IMR-90 (cell line): ENCODE results near the gene SLF2. TPM values are rescaled to one million over a fixed set of nuclear protein-coding genes. Genes with fewer than 3 reads are reported as not detected.

Source experiments
- ATAC-seq: fragments of 200-7000 bp; cut with Tn5 transposase; 2 replicates; pipeline ENCODE4 v1.9.1; 2020; ENCODE audit warnings: low read depth, mild to moderate bottlenecking, moderate library complexity
- BruUV-seq: library from RNA; stranded (reverse); fragments of 400-500 nt; replicated peaks from 2 replicates; lab custom pipeline; 2021; lab: Mats Ljungman, UMichigan
- CTCF ChIA-PET: fragments of 300-600 bp; formaldehyde crosslinking; extraction: SDS; loops from one replicate; lab custom pipeline; 2021; ENCODE audit warnings: antibody characterized with exemption; lab: Yijun Ruan, JAX
- POLR2A ChIA-PET: fragments of 300-600 bp; sonication (Branson Sonifier 250); formaldehyde crosslinking; loops from one replicate; lab custom pipeline; 2022; ENCODE audit warnings: antibody characterized with exemption; ENCODE audit not compliant: unreplicated experiment; lab: Charles Lee
- DNase-seq: peaks from one replicate; pipeline ENCODE4 v3.0.0; 2013
- H2AFZ ChIP-seq: replicated peaks from 2 replicates; pipeline ENCODE3; 2013; ENCODE audit warnings: low read length, mild to moderate bottlenecking; ENCODE audit not compliant: poor library complexity
- H2AK5ac ChIP-seq: 2 replicates; pipeline ENCODE4 v1.6.1; 2013; ENCODE audit warnings: low read depth, low read length, inconsistent platforms
- H2AK9ac ChIP-seq: replicated peaks from 2 replicates; pipeline ENCODE3; 2013; ENCODE audit warnings: mild to moderate bottlenecking, low read depth, low read length, moderate library complexity; ENCODE audit not compliant: poor library complexity
- H2BK120ac ChIP-seq: 2 replicates; pipeline ENCODE4 v1.6.1; 2013; ENCODE audit warnings: low read depth, low read length, inconsistent platforms
- H2BK15ac ChIP-seq: 3 replicates; pipeline ENCODE4 v1.6.1; 2013; ENCODE audit warnings: low read depth, low read length, inconsistent platforms
- H2BK20ac ChIP-seq: 2 replicates; pipeline ENCODE4 v1.6.1; 2013; ENCODE audit warnings: low read depth, mild to moderate bottlenecking, inconsistent platforms, low read length, moderate library complexity
- H2BK5ac ChIP-seq: 2 replicates; pipeline ENCODE4 v1.6.1; 2013; ENCODE audit warnings: mild to moderate bottlenecking, low read depth, low read length, inconsistent platforms; ENCODE audit not compliant: poor library complexity, severe bottlenecking
- H3K14ac ChIP-seq: replicated peaks from 2 replicates; pipeline ENCODE4 v1.6.1; 2013; ENCODE audit warnings: low read depth, low read length, inconsistent platforms
- H3K18ac ChIP-seq: 2 replicates; pipeline ENCODE4 v1.6.1; 2013; ENCODE audit warnings: low read depth, low read length, control low read depth
- H3K23ac ChIP-seq: 2 replicates; pipeline ENCODE4 v1.6.1; 2013; ENCODE audit warnings: low read depth, low read length, inconsistent platforms
- H3K27ac ChIP-seq: 2 replicates; pipeline ENCODE4 v1.5.1; 2013; ENCODE audit warnings: mild to moderate bottlenecking, control low read depth, low read length; ENCODE audit not compliant: insufficient read depth
- H3K27me3 ChIP-seq: 2 replicates; pipeline ENCODE4 v1.6.1; 2013; ENCODE audit warnings: low read length; ENCODE audit not compliant: control insufficient read depth, insufficient read depth
- H3K36me3 ChIP-seq: 2 replicates; pipeline ENCODE4 v1.6.1; 2013; ENCODE audit warnings: low read length, mixed read lengths; ENCODE audit not compliant: control insufficient read depth, insufficient read depth
- H3K4ac ChIP-seq: 2 replicates; pipeline ENCODE4 v1.6.1; 2013; ENCODE audit warnings: low read depth, low read length, inconsistent platforms
- H3K4me1 ChIP-seq: 2 replicates; pipeline ENCODE4 v1.6.1; 2013; ENCODE audit warnings: low read length, mixed read lengths; ENCODE audit not compliant: control insufficient read depth, insufficient read depth
- H3K4me2 ChIP-seq: 2 replicates; pipeline ENCODE4 v1.6.1; 2013; ENCODE audit warnings: low read depth, mild to moderate bottlenecking, control low read depth, low read length, moderate library complexity
- H3K4me3 ChIP-seq: 2 replicates; pipeline ENCODE4 v1.5.1; 2013; ENCODE audit warnings: low read depth, mild to moderate bottlenecking, control low read depth, low read length, moderate library complexity; ENCODE audit not compliant: insufficient read depth
- H3K56ac ChIP-seq: 2 replicates; pipeline ENCODE4 v1.6.1; 2013; ENCODE audit warnings: low read length, inconsistent platforms; ENCODE audit not compliant: insufficient read depth; ENCODE audit errors: extremely low read depth
- H3K79me1 ChIP-seq, 2 experiments: 2 replicates each; pipeline ENCODE4 v1.6.1; 2013; ENCODE audit warnings: low read length in 2 of 2, inconsistent platforms in 1 of 2, low read depth in 1 of 2
- H3K9ac ChIP-seq: 2 replicates; pipeline ENCODE4 v1.6.1; 2013; ENCODE audit warnings: low read depth, low read length, control low read depth
- H3K9me1 ChIP-seq: 2 replicates; pipeline ENCODE4 v1.6.1; 2013; ENCODE audit warnings: low read length, inconsistent platforms; ENCODE audit not compliant: insufficient read depth
- H3K9me3 ChIP-seq: 2 replicates; pipeline ENCODE4 v1.6.1; 2013; ENCODE audit warnings: low read length; ENCODE audit not compliant: control insufficient read depth, insufficient read depth
- H4K20me1 ChIP-seq: 2 replicates; pipeline ENCODE4 v1.6.1; 2013; ENCODE audit warnings: low read length, inconsistent platforms; ENCODE audit not compliant: insufficient read depth
- H4K5ac ChIP-seq: 2 replicates; pipeline ENCODE4 v1.6.1; 2013; ENCODE audit warnings: mild to moderate bottlenecking, low read depth, low read length, control low read depth
- H4K8ac ChIP-seq, 2 experiments: 2 replicates each; pipeline ENCODE4 v1.6.1; 2013; ENCODE audit warnings: low read depth in 2 of 2, low read length in 2 of 2, control low read depth in 1 of 2, inconsistent platforms in 1 of 2
- H4K91ac ChIP-seq: 2 replicates; pipeline ENCODE4 v1.6.1; 2013; ENCODE audit warnings: low read depth, low read length, inconsistent platforms; ENCODE audit not compliant: insufficient read depth
- BHLHE40 ChIP-seq: fragments of 150-350 bp; IDR thresholded peaks from 2 replicates; pipeline ENCODE4 v1.6.1; 2016; ENCODE audit warnings: mild to moderate bottlenecking, low read depth, low read length
- CEBPB ChIP-seq: IDR thresholded peaks from 2 replicates; pipeline ENCODE4 v1.6.1; 2012; ENCODE audit warnings: low read depth, low read length, improper control_type of control experiment
- CHD1 ChIP-seq: IDR thresholded peaks from 2 replicates; pipeline ENCODE4 v1.6.1; 2012; ENCODE audit warnings: low read depth, low read length, improper control_type of control experiment
- FOS ChIP-seq: fragments of 150-350 bp; IDR thresholded peaks from 2 replicates; pipeline ENCODE4 v1.6.1; 2016; ENCODE audit warnings: low read depth, low read length
- MAFK ChIP-seq: IDR thresholded peaks from 2 replicates; pipeline ENCODE4 v1.6.1; 2012; ENCODE audit warnings: low read depth, low read length, improper control_type of control experiment
- MAZ ChIP-seq: IDR thresholded peaks from 2 replicates; pipeline ENCODE4 v1.6.1; 2012; ENCODE audit warnings: low read depth, mild to moderate bottlenecking, low read length, improper control_type of control experiment, moderate library complexity, borderline replicate concordance
- NFE2L2 ChIP-seq: fragments of 150-350 bp; IDR thresholded peaks from 2 replicates; pipeline ENCODE4 v1.6.1; 2016; ENCODE audit warnings: low read depth, mild to moderate bottlenecking, low read length
- RAD21 ChIP-seq: IDR thresholded peaks from 2 replicates; pipeline ENCODE4 v1.6.1; 2012; ENCODE audit warnings: low read length, improper control_type of control experiment
- RCOR1 ChIP-seq: IDR thresholded peaks from 2 replicates; pipeline ENCODE4 v1.6.1; 2012; ENCODE audit warnings: mild to moderate bottlenecking, low read length, improper control_type of control experiment; ENCODE audit not compliant: insufficient replicate concordance
- WGBS, 2 experiments: methylation state at CpG; one replicate each; pipeline versions ENCODE4 v1.1.5 to v1.1.7; 2013; ENCODE audit warnings: missing lambda C conversion rate in 2 of 2; ENCODE audit not compliant: insufficient read length in 1 of 2; ENCODE audit errors: extremely low coverage in 2 of 2; 5-methylcytosine and 5-hydroxymethylcytosine counted together
- dilution Hi-C: fragments of 300-500 bp; cut with HindIII; formaldehyde crosslinking; loops from one replicate; pipeline ENCODE4 v1.14.3; 2018; ENCODE audit warnings: low sequenced_read_pairs; ENCODE audit not compliant: unreplicated experiment
- in situ Hi-C: fragments of 300-500 bp; cut with MboI; formaldehyde crosslinking; loops from 3 replicates; pipeline ENCODE4 v1.14.3; 2019; ENCODE audit warnings: low sequenced_read_pairs, inconsistent platforms, mixed read lengths
- intact Hi-C: fragments of 100-400 bp; cut with micrococcal nuclease; formaldehyde crosslinking; loops from 2 replicates; pipeline ENCODE4 v1.10.0; 2022
- polyA plus RNA-seq, 3 experiments: library from polyadenylated mRNA; depleted of rRNA; stranded (reverse); fragments of >200 nt; gene quantifications; 2 replicates each; pipeline ENCODE4 v1.2.3, GENCODE V29; 2012; ENCODE audit warnings: low replicate concordance in 1 of 3
- total RNA-seq: library from RNA; depleted of rRNA; stranded (reverse); fragments of >200 nt; gene quantifications from 2 replicates; pipeline ENCODE4 v1.2.3, GENCODE V29; 2012
- TF ChIP-seq, protein P1 (sequence below): fragments of 150-350 bp; IDR thresholded peaks from 2 replicates; pipeline ENCODE4 v1.6.1; 2016; ENCODE audit warnings: low read depth, mild to moderate bottlenecking, low read length, moderate library complexity, borderline replicate concordance
- TF ChIP-seq, protein P2 (sequence below): fragments of 150-350 bp; IDR thresholded peaks from 2 replicates; pipeline ENCODE4 v1.6.1; 2017; ENCODE audit warnings: mild to moderate bottlenecking, antibody characterized with exemption, low read length, low read depth

Gene SLF2
- total and polyA plus RNA-seq, 2 of the 4 experiments (the other 2 are of a cell fraction) = 8.5 to 21.7 TPM

DNA sequence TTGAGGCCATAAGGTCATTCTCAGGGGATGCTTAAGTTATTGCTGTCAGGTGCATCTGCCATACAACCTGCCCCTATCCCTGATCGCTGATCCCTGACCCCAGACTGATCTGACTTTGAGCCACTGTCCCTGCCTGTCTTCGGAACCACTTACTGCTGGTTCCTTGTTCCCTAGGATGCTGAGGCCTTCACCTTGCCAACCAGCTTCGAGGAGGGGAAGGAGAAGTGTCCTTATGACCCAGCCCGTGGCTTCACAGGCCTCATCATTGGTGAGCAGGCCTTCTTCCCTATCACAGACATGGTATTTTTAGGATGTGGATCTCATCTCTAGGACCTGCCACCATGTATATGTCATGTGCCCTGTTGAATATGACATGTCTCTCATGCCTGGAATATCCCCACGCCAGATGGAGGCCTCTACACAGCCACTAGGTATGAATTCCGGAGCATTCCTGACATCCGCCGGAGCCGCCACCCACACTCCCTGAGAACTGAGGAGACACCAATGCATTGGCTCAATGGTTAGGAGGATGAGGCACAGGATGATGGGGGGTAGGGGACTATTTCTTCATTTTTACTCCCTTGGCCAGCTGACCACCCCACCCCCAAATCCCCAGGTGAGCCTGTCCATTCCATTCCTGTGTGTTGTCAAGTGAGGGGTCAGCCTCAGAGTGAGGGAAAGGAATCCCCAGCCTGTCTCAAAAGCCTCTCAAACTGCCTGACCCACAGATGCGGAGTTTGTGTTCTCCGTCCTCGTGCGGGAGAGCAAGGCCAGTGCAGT is 65.5 kb downstream of the SLF2 start (continued):
- TF ChIP-seq RCOR1 = no peak

DNA sequence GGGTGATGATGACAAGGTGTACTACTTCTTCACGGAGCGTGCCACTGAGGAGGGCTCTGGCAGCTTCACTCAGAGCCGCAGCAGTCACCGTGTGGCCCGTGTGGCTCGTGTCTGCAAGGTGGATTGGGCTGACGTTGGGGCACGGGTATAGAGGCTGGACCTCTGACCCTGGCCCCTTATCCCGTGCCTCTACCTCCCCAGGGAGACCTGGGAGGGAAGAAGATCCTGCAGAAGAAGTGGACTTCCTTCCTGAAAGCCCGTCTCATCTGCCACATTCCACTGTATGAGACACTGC is 66.1 kb downstream of the SLF2 start:
- Histone ChIP-seq H3K14ac (no peak overlapping the region), H3K27me3 (no peaks in the 10 kb centered on the region), H3K79me1 (no peaks in the 10 kb centered on the region), H2AFZ (no peak overlapping the region), H3K18ac (no peak overlapping the region), H3K4me3 (no peak overlapping the region), H3K36me3 (peaks cover 31% of the 10 kb centered on the region), H3K4me1 (no peaks in the 10 kb centered on the region), H3K27ac (no peak overlapping the region), H4K91ac (no peak overlapping the region), H2BK5ac (no peak overlapping the region), H2BK20ac (no peak overlapping the region), H3K4me2 (no peak overlapping the region), H3K9me3 (no peaks in the 10 kb centered on the region), H3K23ac (no peak overlapping the region), H4K5ac (no peak overlapping the region), H2BK15ac (no peak overlapping the region), H2AK5ac (no peak overlapping the region), H3K4ac (no peak overlapping the region), H3K56ac (no peak overlapping the region), H3K9me1 (peaks cover 4% of the 10 kb centered on the region; the same call in 1 of the 2 replicates), H4K8ac (no peak overlapping the region), H3K9ac (no peak overlapping the region), H4K20me1 (no peaks in the 10 kb centered on the region; the same call in none of the 2 replicates), H2AK9ac (peak overlapping the region; percentile 42), H2BK120ac (no peak overlapping the region)
- in situ Hi-C loops (no loop called here), intact Hi-C loops (no loop called here), dilution Hi-C loops (no loop called here)
- WGBS, 2 experiments = 80% methylated on average over 1 of the region's 10 CpGs; no CpG with 5 or more reads in 1 of the 2 experiments
- DNase-seq (no peak), ATAC-seq (no peak)
- ChIA-PET CTCF (no interaction called here), POLR2A (no interaction called here)
- BruUV-seq = no TSS peak
- TF ChIP-seq MAZ = no peak
- no peak for TF ChIP-seq MAFK
- no peak for TF ChIP-seq CHD1
- TF ChIP-seq NFE2L2 = no peak
- TF ChIP-seq, protein P1, sequence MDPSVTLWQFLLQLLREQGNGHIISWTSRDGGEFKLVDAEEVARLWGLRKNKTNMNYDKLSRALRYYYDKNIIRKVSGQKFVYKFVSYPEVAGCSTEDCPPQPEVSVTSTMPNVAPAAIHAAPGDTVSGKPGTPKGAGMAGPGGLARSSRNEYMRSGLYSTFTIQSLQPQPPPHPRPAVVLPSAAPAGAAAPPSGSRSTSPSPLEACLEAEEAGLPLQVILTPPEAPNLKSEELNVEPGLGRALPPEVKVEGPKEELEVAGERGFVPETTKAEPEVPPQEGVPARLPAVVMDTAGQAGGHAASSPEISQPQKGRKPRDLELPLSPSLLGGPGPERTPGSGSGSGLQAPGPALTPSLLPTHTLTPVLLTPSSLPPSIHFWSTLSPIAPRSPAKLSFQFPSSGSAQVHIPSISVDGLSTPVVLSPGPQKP = no peak
- TF ChIP-seq FOS = no peak
- TF ChIP-seq, protein P2, sequence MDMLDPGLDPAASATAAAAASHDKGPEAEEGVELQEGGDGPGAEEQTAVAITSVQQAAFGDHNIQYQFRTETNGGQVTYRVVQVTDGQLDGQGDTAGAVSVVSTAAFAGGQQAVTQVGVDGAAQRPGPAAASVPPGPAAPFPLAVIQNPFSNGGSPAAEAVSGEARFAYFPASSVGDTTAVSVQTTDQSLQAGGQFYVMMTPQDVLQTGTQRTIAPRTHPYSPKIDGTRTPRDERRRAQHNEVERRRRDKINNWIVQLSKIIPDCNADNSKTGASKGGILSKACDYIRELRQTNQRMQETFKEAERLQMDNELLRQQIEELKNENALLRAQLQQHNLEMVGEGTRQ = no peak
- no peak for TF ChIP-seq RAD21
- no peak for TF ChIP-seq CEBPB
- no peak for TF ChIP-seq BHLHE40
